ENCODE data around the gene BORCS8. TPM values are rescaled to one million over a fixed set of nuclear protein-coding genes. Genes with fewer than 3 reads are reported as not detected.

Gene BORCS8
- total and polyA plus RNA-seq, 2 of the 13 experiments (the other 11 are each of a cell fraction or from before 2014, with no cell fraction given): 9.6 to 13.3 TPM

GRCh38 chr19:19224852-19225494 lies 33.0 kb upstream of the BORCS8 start (continued):
- 0 out of 2 replicates have a peak, but pooled peaks have one; percentile 28 for TF ChIP-seq ZNF101 (CRISPR knock-in tag; IDR thresholded peaks at IDR 0.05; ENCODE audit: borderline replicate concordance, low read depth)
- no peak for TF ChIP-seq ZNF207 (IDR thresholded peaks at IDR 0.05; ENCODE audit: borderline replicate concordance)
- 0 out of 2 replicates have a peak, but pooled peaks have one; percentile 39 for TF ChIP-seq ZNF616 (CRISPR knock-in tag; IDR thresholded peaks at IDR 0.05; ENCODE audit: low read depth)
- TF ChIP-seq TEAD2 (CRISPR knock-in tag; IDR thresholded peaks at IDR 0.05): no peak
- TF ChIP-seq THAP11 (CRISPR knock-in tag; IDR thresholded peaks at IDR 0.05): peak; percentile 70
- TF ChIP-seq PRMT3 (CRISPR knock-in tag; IDR thresholded peaks at IDR 0.05; ENCODE audit: borderline replicate concordance, low read depth): no peak
- no peak for TF ChIP-seq ZNF720 (CRISPR knock-in tag; IDR thresholded peaks at IDR 0.05)
- peak; percentile 86 for TF ChIP-seq ZNF563 (CRISPR knock-in tag; IDR thresholded peaks at IDR 0.05)
- TF ChIP-seq ZNF839 (CRISPR knock-in tag; IDR thresholded peaks at IDR 0.05; ENCODE audit: borderline replicate concordance): no peak
- TF ChIP-seq DPF2 (CRISPR knock-in tag; IDR thresholded peaks at IDR 0.05; ENCODE audit: borderline replicate concordance, low read depth): no peak
- TF ChIP-seq KDM2A (CRISPR knock-in tag; IDR thresholded peaks at IDR 0.05; ENCODE audit: borderline replicate concordance, low read depth): peak; percentile 82
- TF ChIP-seq KAT8 (CRISPR knock-in tag; IDR thresholded peaks at IDR 0.05): peak; percentile 25; the same call in 1 of the 2 replicates
- no peak for TF ChIP-seq ISL2 (CRISPR knock-in tag; IDR thresholded peaks at IDR 0.05)
- TF ChIP-seq ZIK1 (CRISPR knock-in tag; IDR thresholded peaks at IDR 0.05; ENCODE audit: borderline replicate concordance, low read depth): no peak
- TF ChIP-seq KLF13 (CRISPR knock-in tag; IDR thresholded peaks at IDR 0.05): no peak
- TF ChIP-seq SOX5 (CRISPR knock-in tag; IDR thresholded peaks at IDR 0.05; ENCODE audit: borderline replicate concordance): no peak
- TF ChIP-seq ZNF331 (CRISPR knock-in tag; IDR thresholded peaks at IDR 0.05): peak; percentile 56; the same call in 1 of the 2 replicates
- TF ChIP-seq RFXAP (CRISPR knock-in tag; IDR thresholded peaks at IDR 0.05; ENCODE audit: borderline replicate concordance): no peak
- peak; percentile 76; the same call in 1 of the 2 replicates for TF ChIP-seq BCL3 (CRISPR knock-in tag; IDR thresholded peaks at IDR 0.05)
- TF ChIP-seq PRDM15 (CRISPR knock-in tag; IDR thresholded peaks at IDR 0.05): no peak
- TF ChIP-seq ZNF317 (CRISPR knock-in tag; IDR thresholded peaks at IDR 0.05): no peak
- peak; percentile 90 for TF ChIP-seq MAX (IDR thresholded peaks at IDR 0.05)
- TF ChIP-seq PRDM4 (CRISPR knock-in tag; IDR thresholded peaks at IDR 0.05; ENCODE audit: borderline replicate concordance): no peak
